Endothelial cell of umbilical vein (primary cell): ENCODE data around the gene SPOCD1. TPM values are rescaled to one million over a fixed set of nuclear protein-coding genes. Genes with fewer than 3 reads are reported as not detected.

Experiments used
- BruUV-seq: library from RNA; stranded (reverse); fragments of 400-500 nt; replicated peaks from 2 replicates; lab custom pipeline; 2021; lab: Mats Ljungman, UMichigan
- CTCF ChIA-PET: fragments of 300-600, 350-600 bp; sonication (Branson Sonifier 250); formaldehyde crosslinking; loops from one replicate; lab custom pipeline; 2021; ENCODE audit warnings: antibody characterized with exemption, inconsistent platforms; lab: Charles Lee
- POLR2A ChIA-PET: fragments of 300-600, 350-600 bp; sonication (Branson Sonifier 250); formaldehyde crosslinking; loops from one replicate; lab custom pipeline; 2021; ENCODE audit warnings: antibody characterized with exemption, inconsistent platforms; lab: Charles Lee
- DNase-seq: peaks from one replicate; pipeline ENCODE4 v3.0.0-alpha.2; 2011; ENCODE audit warnings: low read depth, low spot score
- FAIRE-seq: peaks from 2 replicates; lab custom pipeline; 2011; peaks lifted over from hg19 to GRCh38; lab: Jason Lieb, UNC
- H2AFZ ChIP-seq: 2 replicates; pipeline ENCODE4 v1.6.0; 2012; ENCODE audit warnings: low read depth, low read length, control low read depth, inconsistent platforms
- H3K27ac ChIP-seq: 2 replicates; pipeline ENCODE4 v1.5.1; 2011; ENCODE audit warnings: low read depth, mild to moderate bottlenecking, control low read depth, low read length, moderate library complexity; ENCODE audit not compliant: insufficient read depth
- H3K27me3 ChIP-seq, 2 experiments: 2 replicates each; pipeline versions ENCODE4 v1.6.0 to v1.6.1; 2011; ENCODE audit warnings: low read length in 2 of 2, mixed read lengths in 1 of 2; ENCODE audit not compliant: control insufficient read depth in 2 of 2, insufficient read depth in 2 of 2
- H3K36me3 ChIP-seq, 2 experiments: 2 replicates in 1 of 2; 3 replicates in 1 of 2; pipeline ENCODE4 v1.5.1; 2011; ENCODE audit warnings: low read length in 2 of 2, mild to moderate bottlenecking in 1 of 2, moderate library complexity in 1 of 2; ENCODE audit not compliant: control insufficient read depth in 2 of 2, insufficient read depth in 2 of 2; ENCODE audit errors: extremely low read depth in 1 of 2
- H3K4me1 ChIP-seq: 3 replicates; pipeline ENCODE4 v1.5.1; 2011; ENCODE audit warnings: mild to moderate bottlenecking, low read length; ENCODE audit not compliant: control insufficient read depth, insufficient read depth; ENCODE audit errors: extremely low read depth
- H3K4me2 ChIP-seq: 2 replicates; pipeline ENCODE4 v1.6.1; 2011; ENCODE audit warnings: low read length, control low read depth, mixed read lengths; ENCODE audit not compliant: insufficient read depth
- H3K4me3 ChIP-seq, 3 experiments: fragments of 200-600 bp in 1 of 3; sonication (generic), shearing (Covaris generic) in 1 of 3; replicated peaks in 1 of 3; 2 replicates each; pipeline ENCODE4 v1.5.1; 2011 to 2016; ENCODE audit warnings: control low read depth in 3 of 3, low read length in 3 of 3, mild to moderate bottlenecking in 2 of 3, inconsistent platforms in 1 of 3, low read depth in 1 of 3, moderate library complexity in 1 of 3; ENCODE audit not compliant: insufficient read depth in 1 of 3
- H3K79me2 ChIP-seq: 2 replicates; pipeline ENCODE4 v1.6.0; 2012; ENCODE audit warnings: low read length, inconsistent platforms; ENCODE audit not compliant: control insufficient read depth, insufficient read depth
- H3K9ac ChIP-seq: replicated peaks from 2 replicates; pipeline ENCODE3; 2011; ENCODE audit warnings: low read length, control low read depth; ENCODE audit not compliant: insufficient read depth; ENCODE audit errors: extremely low read depth
- H3K9me1 ChIP-seq: replicated peaks from 3 replicates; pipeline ENCODE4 v1.6.0; 2011; ENCODE audit warnings: mild to moderate bottlenecking, low read length; ENCODE audit not compliant: control insufficient read depth, insufficient read depth; ENCODE audit errors: extremely low read depth
- H3K9me3 ChIP-seq: replicated peaks from 2 replicates; pipeline ENCODE4 v1.5.1; 2012; ENCODE audit warnings: low read length, inconsistent platforms; ENCODE audit not compliant: control insufficient read depth, insufficient read depth
- H4K20me1 ChIP-seq: replicated peaks from 2 replicates; pipeline ENCODE3; 2011; ENCODE audit warnings: mild to moderate bottlenecking, low read length; ENCODE audit not compliant: control insufficient read depth, insufficient read depth; ENCODE audit errors: extremely low read depth
- CTCF ChIP-seq, 2 donors: IDR thresholded peaks; 1 replicate in 1 of 2; 2 replicates in 1 of 2; pipeline ENCODE4 v1.5.1; 2011; ENCODE audit warnings: low read length in 2 of 2, mild to moderate bottlenecking in 2 of 2, moderate library complexity in 2 of 2, control low read depth in 1 of 2, inconsistent platforms in 1 of 2, low read depth in 1 of 2; ENCODE audit not compliant: insufficient read depth in 1 of 2; ENCODE audit errors: extremely low read depth in 1 of 2
- EZH2 ChIP-seq: IDR thresholded peaks from 2 replicates; pipeline ENCODE4 v1.6.1; 2012; ENCODE audit warnings: borderline replicate concordance, low read depth, mild to moderate bottlenecking, moderate library complexity, low read length, inconsistent platforms; ENCODE audit not compliant: severe bottlenecking
- FOS ChIP-seq: IDR thresholded peaks from 2 replicates; pipeline ENCODE4 v1.6.1; 2011; ENCODE audit warnings: mild to moderate bottlenecking, low read length, moderate library complexity, borderline replicate concordance; ENCODE audit not compliant: insufficient read depth
- GATA2 ChIP-seq: IDR thresholded peaks from 2 replicates; pipeline ENCODE4 v1.7.0; 2011; ENCODE audit warnings: low read depth, mild to moderate bottlenecking, moderate library complexity, mixed read lengths, low read length; ENCODE audit not compliant: insufficient read length, insufficient read depth
- JUN ChIP-seq: IDR thresholded peaks from 2 replicates; pipeline ENCODE4 v1.6.1; 2011; ENCODE audit warnings: borderline replicate concordance, low read depth; ENCODE audit not compliant: insufficient read length, insufficient read depth
- MAX ChIP-seq: IDR thresholded peaks from 2 replicates; pipeline ENCODE4 v1.6.1; 2011; ENCODE audit not compliant: insufficient read depth, insufficient read length
- MYC ChIP-seq: IDR thresholded peaks from one replicate; pipeline ENCODE4 v1.6.1; 2011; ENCODE audit warnings: mild to moderate bottlenecking, low read depth, low read length
- POLR2A ChIP-seq: IDR thresholded peaks from 2 replicates; pipeline ENCODE4 v1.6.1; 2012; ENCODE audit warnings: low read depth, mild to moderate bottlenecking, control low read depth, low read length
- POLR2AphosphoS5 ChIP-seq: IDR thresholded peaks from 2 replicates; pipeline ENCODE4 v1.6.1; 2012; ENCODE audit warnings: low read depth, mild to moderate bottlenecking, control low read depth, low read length, moderate library complexity; ENCODE audit not compliant: insufficient read depth
- dilution Hi-C: fragments of 300-500 bp; cut with MboI; formaldehyde crosslinking; loops from one replicate; pipeline ENCODE4 v1.15.0; 2019; ENCODE audit warnings: low sequenced_read_pairs; ENCODE audit not compliant: extremely low pct_ligation_motif_present
- intact Hi-C: fragments of 100-400 bp; cut with micrococcal nuclease; formaldehyde crosslinking; loops from one replicate; pipeline ENCODE4 v1.10.0; 2022
- polyA plus RNA-seq, 4 experiments: library from polyadenylated mRNA; depleted of rRNA in 3 of 4; stranded (reverse) in 3 of 4; unstranded in 1 of 4; fragments of >200 nt; gene quantifications; 2 replicates each; pipeline versions ENCODE4 v1.2.1 to v1.2.3, GENCODE V29; 2011 to 2012; ENCODE audit warnings: missing spikeins in 1 of 4
- total RNA-seq: library from RNA; stranded (reverse); gene quantifications from 2 replicates; pipeline ENCODE4 v1.2.3, GENCODE V29; 2021

The SPOCD1 gene
- total and polyA plus RNA-seq, 2 donors (not counting 3 experiments of a cell fraction or from before 2014, with no cell fraction given) = 0.27 to 33.0 TPM

- Histone ChIP-seq H2AFZ (no peak overlapping the region), H3K4me1 (no peaks in the 10 kb centered on the region), H3K79me2 (no peaks in the 10 kb centered on the region), H3K27ac (no peak overlapping the region), H3K9me1 (no peaks in the 10 kb centered on the region), H3K4me3 (no peak overlapping the region), H4K20me1 (no peaks in the 10 kb centered on the region), H3K9me3 (no peaks in the 10 kb centered on the region), H3K4me2 (no peak overlapping the region), H3K9ac (no peak overlapping the region), H3K36me3 (no peaks in the 10 kb centered on the region), H3K27me3 (no peaks in the 10 kb centered on the region)
- dilution Hi-C loops (no loop called here), intact Hi-C loops (loop anchor here (10.0 kb wide), 1 partner anchor 388 kb away; no protein-coding TSS in a partner anchor)
- no TSS peak for BruUV-seq
- ChIA-PET POLR2A (no interaction called here), CTCF (interaction anchor here (1.2 to 1.9 kb wide), 3 partner anchors 32 to 113 kb away, joined by 3 to 5 read pairs (median 4); partner anchors contain the start of gene SPOCD1)
- TF ChIP-seq POLR2A (no peak), JUN (no peak), MYC (no peak), FOS (no peak), GATA2 (no peak), POLR2AphosphoS5 (no peak), CTCF (IDR thresholded peaks at IDR 0.05; ENCODE audit: extremely low read depth in 1 of 2, insufficient read depth in 1 of 2, low read depth in 1 of 2, low read length in 2 of 2) (no peak), MAX (no peak), EZH2 (no peak)
- no peak for FAIRE-seq
- no peak for DNase-seq
Measured at GRCh38 chr1:31782421-31783410, 33.1 kb downstream of the SPOCD1 start.
